Skin of body (tissue), 2 donors: ENCODE data around the gene LRRC34. TPM values are rescaled to one million over a fixed set of nuclear protein-coding genes. Genes with fewer than 3 reads are reported as not detected.

Experiments
- DNase-seq: peaks from one replicate; lab custom pipeline; 2025; lab: John Stamatoyannopoulos, UW
- total RNA-seq: library from RNA; depleted of rRNA; stranded (reverse); fragments of >200 nt; gene quantifications from one replicate; pipeline ENCODE4 v1.2.3, GENCODE V29; 2014

LRRC34 gene
- total RNA-seq, result 2.7 TPM

- peak; percentile 60 for DNase-seq
These were observed at the start of gene LRRC34, which contains the start of gene LRRIQ4 for GRCh38 chr3:169812332-169813235. Gene LRRC34 (minus strand): TSS chr3:169812904. CDS start chr3:169812548, 356 bp downstream. Gene LRRIQ4 (plus strand): TSS chr3:169812870. CDS start chr3:169821922, 9,052 bp downstream.

GRCh38 chr3:169861871-169862270, 49.2 kb upstream of the LRRC34 start:
- DNase-seq, result no peak

- no peak for DNase-seq
These were observed 45.1 kb upstream of the LRRC34 start for GRCh38 chr3:169857811-169858210.

GRCh38 chr3:169855514-169855913, 42.8 kb upstream of the LRRC34 start:
- DNase-seq, result no peak

GRCh38 chr3:169850618-169851017, 37.9 kb upstream of the LRRC34 start:
- DNase-seq, result no peak

- no peak for DNase-seq
These were observed 36.0 kb upstream of the LRRC34 start for GRCh38 chr3:169848741-169849140.

- DNase-seq, result no peak
These were observed 35.2 kb upstream of the LRRC34 start for GRCh38 chr3:169847896-169848295.

- no peak for DNase-seq
These were observed 33.9 kb upstream of the LRRC34 start for GRCh38 chr3:169846458-169847193.

GRCh38 chr3:169842960-169843359, 30.3 kb upstream of the LRRC34 start:
- DNase-seq, result no peak

GRCh38 chr3:169841171-169841570, 28.5 kb upstream of the LRRC34 start:
- DNase-seq, result no peak

- no peak for DNase-seq
These were observed 25.9 kb upstream of the LRRC34 start for GRCh38 chr3:169838511-169839030.

GRCh38 chr3:169836942-169837275, 24.2 kb upstream of the LRRC34 start:
- DNase-seq, result no peak

- DNase-seq, result no peak
These were observed 23.6 kb upstream of the LRRC34 start for GRCh38 chr3:169836078-169836941.

- DNase-seq, result no peak
These were observed 22.8 kb upstream of the LRRC34 start for GRCh38 chr3:169835533-169835932.

- DNase-seq, result no peak
These were observed 15.0 kb upstream of the LRRC34 start for GRCh38 chr3:169827712-169828111.

- no peak for DNase-seq
These were observed 12.6 kb upstream of the LRRC34 start for GRCh38 chr3:169825316-169825715.

GRCh38 chr3:169822983-169823382, 10.3 kb upstream of the LRRC34 start:
- DNase-seq, result no peak

- no peak for DNase-seq
These were observed 9.8 kb upstream of the LRRC34 start for GRCh38 chr3:169822540-169822939.

- DNase-seq, result no peak
These were observed 9.4 kb upstream of the LRRC34 start for GRCh38 chr3:169822091-169822490.

GRCh38 chr3:169818316-169818715, 5.6 kb upstream of the LRRC34 start:
- no peak for DNase-seq

GRCh38 chr3:169815590-169816150, 3.0 kb upstream of the LRRC34 start:
- DNase-seq, result no peak
